ENCODE measurements around the gene GABRR2. TPM values are rescaled to one million over a fixed set of nuclear protein-coding genes. Genes with fewer than 3 reads are reported as not detected.

Gene GABRR2
- total RNA-seq, 1 donor from 2014 or later, result 0.87 TPM

DNA sequence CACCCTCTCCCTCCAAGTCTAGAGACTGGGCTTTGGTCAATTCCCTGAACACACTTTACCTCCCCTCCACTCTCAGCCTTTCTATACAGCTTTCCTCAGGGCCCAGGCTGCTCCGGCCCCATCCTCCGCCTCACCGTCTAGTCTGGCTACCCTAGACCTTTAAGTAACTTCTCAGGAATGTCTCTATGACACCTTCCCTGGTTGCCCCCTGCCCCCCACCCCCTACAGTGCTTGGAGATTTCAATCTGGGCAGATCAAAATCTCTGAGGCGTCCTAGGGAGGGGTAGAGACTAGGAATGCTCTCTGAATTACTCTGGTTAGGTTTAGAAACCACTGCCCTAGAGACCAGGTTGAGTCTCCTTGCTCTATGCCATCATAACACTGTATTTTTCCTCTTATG is 31.3 kb upstream of the GABRR2 start:
- Mint-ChIP-seq H3K27me3 (ENCODE audit: low read depth) (no peaks in the 10 kb centered on the region), H3K4me1 (peaks cover 49% of the 10 kb centered on the region), H3K27ac (peak overlapping the region; percentile 72), H3K4me3 (no peak overlapping the region), H3K9me3 (no peaks in the 10 kb centered on the region), H3K36me3 (peaks cover 7% of the 10 kb centered on the region)
- TF ChIP-seq, protein P1, sequence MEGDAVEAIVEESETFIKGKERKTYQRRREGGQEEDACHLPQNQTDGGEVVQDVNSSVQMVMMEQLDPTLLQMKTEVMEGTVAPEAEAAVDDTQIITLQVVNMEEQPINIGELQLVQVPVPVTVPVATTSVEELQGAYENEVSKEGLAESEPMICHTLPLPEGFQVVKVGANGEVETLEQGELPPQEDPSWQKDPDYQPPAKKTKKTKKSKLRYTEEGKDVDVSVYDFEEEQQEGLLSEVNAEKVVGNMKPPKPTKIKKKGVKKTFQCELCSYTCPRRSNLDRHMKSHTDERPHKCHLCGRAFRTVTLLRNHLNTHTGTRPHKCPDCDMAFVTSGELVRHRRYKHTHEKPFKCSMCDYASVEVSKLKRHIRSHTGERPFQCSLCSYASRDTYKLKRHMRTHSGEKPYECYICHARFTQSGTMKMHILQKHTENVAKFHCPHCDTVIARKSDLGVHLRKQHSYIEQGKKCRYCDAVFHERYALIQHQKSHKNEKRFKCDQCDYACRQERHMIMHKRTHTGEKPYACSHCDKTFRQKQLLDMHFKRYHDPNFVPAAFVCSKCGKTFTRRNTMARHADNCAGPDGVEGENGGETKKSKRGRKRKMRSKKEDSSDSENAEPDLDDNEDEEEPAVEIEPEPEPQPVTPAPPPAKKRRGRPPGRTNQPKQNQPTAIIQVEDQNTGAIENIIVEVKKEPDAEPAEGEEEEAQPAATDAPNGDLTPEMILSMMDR (IDR thresholded peaks at IDR 0.05; ENCODE audit: unreplicated experiment), result no peak
- no peak for DNase-seq (ENCODE audit: low spot score in 2 of 2, unreplicated experiment in 2 of 2)

DNA sequence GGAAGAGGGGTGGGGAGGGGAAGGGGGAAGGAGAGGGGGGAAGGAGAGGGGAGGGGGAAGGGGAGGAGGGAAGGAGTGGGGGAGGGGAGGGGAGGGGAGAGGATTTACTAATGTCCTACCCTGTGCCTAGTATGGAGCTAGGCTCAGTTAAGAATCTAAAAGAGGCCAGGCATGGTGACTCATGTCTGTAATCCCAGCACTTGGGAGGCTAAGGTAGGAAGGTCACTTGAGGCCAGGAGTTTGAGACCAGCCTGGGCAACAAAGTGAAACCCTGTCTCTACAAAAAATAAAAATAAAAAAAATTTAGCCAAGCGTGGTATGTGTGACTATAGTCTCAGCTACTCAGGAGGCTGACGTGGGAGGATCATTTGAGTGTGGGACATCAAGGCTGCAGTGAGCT is 24.5 kb upstream of the GABRR2 start:
- H3K27ac Mint-ChIP-seq, result no peak overlapping the region
- H3K9me3 Mint-ChIP-seq, result no peaks in the 10 kb centered on the region
- H3K36me3 Mint-ChIP-seq, result peaks cover 30% of the 10 kb centered on the region
- no peaks in the 10 kb centered on the region for H3K4me1 Mint-ChIP-seq
- H3K27me3 Mint-ChIP-seq (ENCODE audit: low read depth), result no peaks in the 10 kb centered on the region
- TF ChIP-seq, protein P1 (IDR thresholded peaks at IDR 0.05; ENCODE audit: unreplicated experiment), result no peak
- H3K4me3 Mint-ChIP-seq, result no peak overlapping the region
- DNase-seq (ENCODE audit: low spot score in 2 of 2, unreplicated experiment in 2 of 2), result no peak

DNA sequence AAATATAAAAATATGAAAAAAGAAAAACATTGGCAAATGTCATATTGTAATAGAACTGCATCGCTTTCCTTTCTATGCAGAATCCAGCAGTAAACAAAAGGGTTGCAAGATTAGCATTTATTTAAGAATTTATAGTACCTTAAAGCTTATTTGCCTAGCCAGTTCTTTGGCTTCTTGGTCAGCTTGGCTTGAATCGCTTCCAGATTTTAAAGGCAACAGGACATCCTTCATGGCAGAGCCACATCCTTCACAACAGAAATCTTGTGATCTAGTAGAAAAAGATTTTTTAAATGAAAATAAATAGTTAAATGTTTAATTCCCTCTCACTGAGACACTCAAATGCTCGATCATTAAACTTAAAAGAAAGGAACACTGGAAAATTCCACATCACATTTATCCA is 20.1 kb upstream of the GABRR2 start:
- Mint-ChIP-seq H3K36me3 (peaks cover 31% of the 10 kb centered on the region), H3K4me3 (no peak overlapping the region), H3K9me3 (no peaks in the 10 kb centered on the region), H3K27ac (no peak overlapping the region), H3K27me3 (ENCODE audit: low read depth) (no peaks in the 10 kb centered on the region), H3K4me1 (no peaks in the 10 kb centered on the region)
- no peak for DNase-seq (ENCODE audit: low spot score in 2 of 2, unreplicated experiment in 2 of 2)
- TF ChIP-seq, protein P1 (IDR thresholded peaks at IDR 0.05; ENCODE audit: unreplicated experiment), result no peak

DNA sequence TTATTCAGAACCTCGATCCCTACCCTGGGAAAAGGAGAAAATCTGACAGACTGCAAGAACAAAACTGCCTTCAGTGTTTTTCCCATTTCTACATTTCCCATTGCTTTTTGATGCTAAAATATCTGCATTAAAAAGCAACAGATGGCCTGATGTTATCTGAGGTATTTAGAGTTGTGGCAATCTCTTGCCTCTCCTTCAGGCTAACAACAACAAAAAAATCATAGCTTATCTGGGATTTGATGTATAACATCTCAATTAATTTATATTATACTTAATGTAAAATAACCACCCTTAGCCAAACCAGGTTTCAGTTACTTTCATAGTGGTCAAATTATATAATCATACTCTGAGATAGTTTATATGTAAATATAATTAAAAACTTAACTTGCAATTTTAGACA is 15.8 kb upstream of the GABRR2 start:
- DNase-seq (ENCODE audit: low spot score in 2 of 2, unreplicated experiment in 2 of 2), result no peak
- Mint-ChIP-seq H3K4me1 (no peaks in the 10 kb centered on the region), H3K27ac (no peak overlapping the region), H3K27me3 (ENCODE audit: low read depth) (no peaks in the 10 kb centered on the region), H3K36me3 (peaks cover 37% of the 10 kb centered on the region), H3K9me3 (no peaks in the 10 kb centered on the region), H3K4me3 (no peak overlapping the region)
- TF ChIP-seq, protein P1 (IDR thresholded peaks at IDR 0.05; ENCODE audit: unreplicated experiment), result no peak

DNA sequence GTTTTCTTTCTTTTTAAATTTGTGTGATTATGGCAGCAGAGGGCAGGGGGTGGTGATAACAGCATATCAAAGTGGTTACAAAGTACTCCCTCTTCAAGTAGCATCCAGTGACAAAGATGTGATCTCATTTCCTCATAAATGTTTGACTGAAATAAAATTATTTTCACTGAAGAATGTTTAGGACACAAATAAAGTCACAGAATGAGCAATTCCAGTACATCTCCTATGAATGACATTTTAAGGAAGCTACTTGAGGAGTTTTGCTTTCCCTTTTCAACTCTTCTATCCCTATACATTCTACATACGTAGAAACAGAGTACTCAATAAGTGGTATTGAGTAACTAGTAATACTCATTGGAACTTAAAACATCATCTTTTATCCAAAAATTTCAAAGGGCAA is 13.9 kb upstream of the GABRR2 start:
- no peaks in the 10 kb centered on the region for H3K9me3 Mint-ChIP-seq
- DNase-seq (ENCODE audit: low spot score in 2 of 2, unreplicated experiment in 2 of 2), result no peak
- H3K27ac Mint-ChIP-seq, result no peak overlapping the region
- no peaks in the 10 kb centered on the region for H3K4me1 Mint-ChIP-seq
- H3K4me3 Mint-ChIP-seq, result no peak overlapping the region
- TF ChIP-seq, protein P1 (IDR thresholded peaks at IDR 0.05; ENCODE audit: unreplicated experiment), result no peak
- peaks cover 37% of the 10 kb centered on the region for H3K36me3 Mint-ChIP-seq
- no peaks in the 10 kb centered on the region for H3K27me3 Mint-ChIP-seq (ENCODE audit: low read depth)

DNA sequence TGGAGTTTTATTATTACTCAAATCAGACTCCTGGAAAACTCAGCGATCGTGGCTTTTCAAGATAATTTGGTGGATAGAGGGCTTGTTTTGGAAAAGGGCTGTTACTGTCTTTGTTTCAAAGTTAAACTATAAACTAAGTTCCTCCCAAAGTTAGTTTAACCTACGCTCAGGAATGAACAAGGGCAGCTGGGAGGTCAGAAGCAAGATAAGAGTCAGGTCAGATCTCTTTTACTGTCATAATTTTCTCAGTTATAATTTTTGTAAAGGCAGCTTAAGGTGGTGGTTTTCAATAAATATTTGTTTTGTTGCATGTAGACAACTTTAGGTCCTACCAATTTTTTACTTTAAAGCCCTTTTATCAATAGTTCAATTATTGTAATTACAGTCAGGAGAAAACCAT is 9.2 kb upstream of the GABRR2 start:
- Mint-ChIP-seq H3K36me3 (peaks cover 53% of the 10 kb centered on the region), H3K27me3 (ENCODE audit: low read depth) (no peaks in the 10 kb centered on the region), H3K9me3 (peaks cover 19% of the 10 kb centered on the region), H3K27ac (no peak overlapping the region), H3K4me3 (no peak overlapping the region), H3K4me1 (no peaks in the 10 kb centered on the region)
- DNase-seq (ENCODE audit: low spot score in 2 of 2, unreplicated experiment in 2 of 2), result no peak
- TF ChIP-seq, protein P1 (IDR thresholded peaks at IDR 0.05; ENCODE audit: unreplicated experiment), result no peak

Data from mesothelial cell of epicardium (in vitro differentiated cells).